ENCODE data around the gene MGMT.

Gene MGMT

DNA sequence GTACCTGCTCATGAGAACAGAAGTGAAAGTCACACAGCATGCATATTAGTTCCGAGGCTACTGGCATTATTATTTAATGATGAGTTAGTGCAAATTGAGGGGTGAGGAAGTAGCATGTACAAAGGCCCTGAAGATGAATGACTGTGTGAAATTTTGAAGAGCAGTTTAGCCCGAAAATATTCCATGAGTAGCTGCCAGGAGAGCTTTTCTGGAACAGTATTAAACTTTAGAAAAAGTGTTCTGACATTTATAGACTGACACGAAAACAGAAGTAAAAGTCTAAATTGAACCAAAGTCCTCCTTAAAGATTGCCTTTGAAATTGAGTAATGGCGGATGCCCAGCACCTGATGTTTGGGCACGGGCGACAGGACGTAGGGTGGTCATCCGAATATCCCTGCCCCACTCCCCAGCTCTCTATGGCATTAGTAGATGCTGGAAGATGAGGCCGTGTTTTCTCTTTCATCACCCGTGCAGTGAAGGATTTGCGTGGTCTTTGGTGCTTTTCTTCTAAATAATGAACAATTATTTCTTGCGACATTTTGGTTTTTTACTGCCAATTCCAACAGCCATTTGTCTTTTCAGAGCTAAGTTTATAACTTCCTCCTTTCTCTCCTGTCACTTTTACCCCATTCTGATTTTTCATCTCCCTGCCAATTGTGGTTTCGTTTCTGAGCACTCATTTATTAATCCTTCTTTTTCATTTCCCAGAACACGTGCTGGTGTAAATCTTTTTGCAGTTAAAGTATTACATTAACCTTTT, 192.6 kb downstream of the MGMT start:
- TF ChIP-seq, protein P1, sequence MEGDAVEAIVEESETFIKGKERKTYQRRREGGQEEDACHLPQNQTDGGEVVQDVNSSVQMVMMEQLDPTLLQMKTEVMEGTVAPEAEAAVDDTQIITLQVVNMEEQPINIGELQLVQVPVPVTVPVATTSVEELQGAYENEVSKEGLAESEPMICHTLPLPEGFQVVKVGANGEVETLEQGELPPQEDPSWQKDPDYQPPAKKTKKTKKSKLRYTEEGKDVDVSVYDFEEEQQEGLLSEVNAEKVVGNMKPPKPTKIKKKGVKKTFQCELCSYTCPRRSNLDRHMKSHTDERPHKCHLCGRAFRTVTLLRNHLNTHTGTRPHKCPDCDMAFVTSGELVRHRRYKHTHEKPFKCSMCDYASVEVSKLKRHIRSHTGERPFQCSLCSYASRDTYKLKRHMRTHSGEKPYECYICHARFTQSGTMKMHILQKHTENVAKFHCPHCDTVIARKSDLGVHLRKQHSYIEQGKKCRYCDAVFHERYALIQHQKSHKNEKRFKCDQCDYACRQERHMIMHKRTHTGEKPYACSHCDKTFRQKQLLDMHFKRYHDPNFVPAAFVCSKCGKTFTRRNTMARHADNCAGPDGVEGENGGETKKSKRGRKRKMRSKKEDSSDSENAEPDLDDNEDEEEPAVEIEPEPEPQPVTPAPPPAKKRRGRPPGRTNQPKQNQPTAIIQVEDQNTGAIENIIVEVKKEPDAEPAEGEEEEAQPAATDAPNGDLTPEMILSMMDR (IDR thresholded peaks at IDR 0.05; ENCODE audit: low read depth, low read length) = no peak
- in situ Hi-C loops (cut with HindIII; ENCODE audit: low sequenced_read_pairs) = no loop called here
- no peak for DNase-seq (ENCODE audit: low read depth, low spot score)
- H3K4me3 ChIP-seq (ENCODE audit: low read depth, low read length) = no peak overlapping the region

GRCh38 chr10:129660569-129660968, 193.5 kb downstream of the MGMT start:
- DNase-seq (ENCODE audit: low read depth, low spot score) = no peak
- TF ChIP-seq, protein P1 (IDR thresholded peaks at IDR 0.05; ENCODE audit: low read depth, low read length) = no peak
- in situ Hi-C loops (cut with HindIII; ENCODE audit: low sequenced_read_pairs) = no loop called here
- H3K4me3 ChIP-seq (ENCODE audit: low read depth, low read length) = no peak overlapping the region

- DNase-seq (ENCODE audit: low read depth, low spot score) = no peak
- TF ChIP-seq, protein P1 (IDR thresholded peaks at IDR 0.05; ENCODE audit: low read depth, low read length) = no peak
- in situ Hi-C loops (cut with HindIII; ENCODE audit: low sequenced_read_pairs) = no loop called here
- no peak overlapping the region for H3K4me3 ChIP-seq (ENCODE audit: low read depth, low read length)
Observed at GRCh38 chr10:129662426-129662825, 195.4 kb downstream of the MGMT start.

GRCh38 chr10:129670124-129670523, 203.1 kb downstream of the MGMT start:
- no peak overlapping the region for H3K4me3 ChIP-seq (ENCODE audit: low read depth, low read length)
- no peak for DNase-seq (ENCODE audit: low read depth, low spot score)
- TF ChIP-seq, protein P1 (IDR thresholded peaks at IDR 0.05; ENCODE audit: low read depth, low read length) = no peak
- in situ Hi-C loops (cut with HindIII; ENCODE audit: low sequenced_read_pairs) = no loop called here

DNA sequence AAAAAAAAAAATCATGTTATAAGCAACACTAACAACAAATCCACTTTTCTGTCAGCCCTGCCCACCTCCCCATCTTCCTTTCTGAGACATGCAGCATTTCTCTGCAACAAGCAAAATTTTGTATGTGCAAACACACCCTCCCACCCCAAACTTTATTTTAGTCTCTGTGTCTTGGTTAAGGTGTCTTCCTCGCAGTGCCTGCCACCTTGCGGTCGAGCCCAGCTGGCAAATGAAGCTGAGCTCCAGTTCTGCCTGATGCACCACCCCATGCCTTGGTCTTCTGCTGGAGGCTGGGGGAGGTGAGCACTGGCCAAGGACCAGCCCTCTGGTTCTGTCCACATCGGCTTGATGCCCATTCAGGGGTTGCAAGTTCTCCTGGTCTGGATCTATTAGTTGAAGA, 206.3 kb downstream of the MGMT start:
- no peak overlapping the region for H3K4me3 ChIP-seq (ENCODE audit: low read depth, low read length)
- TF ChIP-seq, protein P1 (IDR thresholded peaks at IDR 0.05; ENCODE audit: low read depth, low read length) = no peak
- no peak for DNase-seq (ENCODE audit: low read depth, low spot score)
- in situ Hi-C loops (cut with HindIII; ENCODE audit: low sequenced_read_pairs) = no loop called here

DNA sequence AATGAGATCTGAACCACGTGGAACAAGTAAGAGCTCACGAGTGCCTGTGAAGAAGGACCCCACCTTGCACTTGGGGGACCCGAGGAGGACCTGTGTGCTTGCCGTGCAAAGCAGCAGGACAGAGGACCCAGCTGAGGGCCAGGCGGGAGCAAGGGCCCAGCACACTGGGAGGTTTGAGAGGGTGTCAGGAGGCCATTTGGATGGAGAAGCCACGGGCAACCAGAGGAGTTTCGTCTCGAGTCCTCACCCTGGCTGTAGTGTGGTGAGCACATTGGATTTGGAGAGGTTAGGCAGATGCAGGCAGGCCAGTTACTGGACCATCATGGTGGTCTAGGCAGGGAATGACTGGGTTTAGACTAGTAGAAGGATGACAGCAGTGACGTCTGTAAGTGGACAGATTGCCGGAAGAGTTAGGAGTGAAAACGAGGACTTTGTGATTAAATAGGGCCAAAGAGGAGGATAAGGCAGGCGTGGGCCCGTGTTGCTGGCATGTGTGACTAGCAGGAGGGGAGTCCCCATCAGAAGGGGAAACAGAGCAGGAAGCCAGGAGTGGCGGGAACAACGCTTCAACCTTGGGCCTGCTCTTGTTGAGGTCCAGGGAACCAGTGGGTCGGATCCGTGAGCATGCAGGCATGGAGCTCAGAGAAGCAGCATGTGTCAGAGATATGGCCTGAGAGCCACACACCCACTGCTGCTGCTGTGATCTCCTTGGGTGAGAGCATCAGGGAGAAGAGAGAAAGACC, 208.2 kb downstream of the MGMT start:
- TF ChIP-seq, protein P1 (IDR thresholded peaks at IDR 0.05; ENCODE audit: low read depth, low read length) = no peak
- DNase-seq (ENCODE audit: low read depth, low spot score) = no peak
- no peak overlapping the region for H3K4me3 ChIP-seq (ENCODE audit: low read depth, low read length)
- in situ Hi-C loops (cut with HindIII; ENCODE audit: low sequenced_read_pairs) = no loop called here

All from astrocyte of the spinal cord (primary cell).